HUES48 (cell line): ENCODE data around the gene PTPRG.
A peak's percentile ranks its signal among the peaks of the same experiment; 100 is the strongest.

Experiments used
- H3K27ac ChIP-seq: one replicate; pipeline ENCODE4 v1.7.0; 2013; ENCODE audit warnings: low read depth, low read length, inconsistent platforms
- H3K27me3 ChIP-seq: 2 replicates; pipeline ENCODE4 v1.6.1; 2013; ENCODE audit warnings: mild to moderate bottlenecking, low read length; ENCODE audit not compliant: control insufficient read depth, insufficient read depth
- H3K36me3 ChIP-seq: 2 replicates; pipeline ENCODE4 v1.6.1; 2013; ENCODE audit warnings: low read length; ENCODE audit not compliant: control insufficient read depth, insufficient read depth
- H3K4me1 ChIP-seq: 2 replicates; pipeline ENCODE4 v1.6.1; 2013; ENCODE audit warnings: mild to moderate bottlenecking, low read length; ENCODE audit not compliant: control insufficient read depth, insufficient read depth
- H3K4me3 ChIP-seq: 2 replicates; pipeline ENCODE4 v1.5.1; 2013; ENCODE audit warnings: mild to moderate bottlenecking, low read depth, low read length
- H3K9ac ChIP-seq: 2 replicates; pipeline ENCODE4 v1.6.1; 2013; ENCODE audit warnings: mild to moderate bottlenecking, low read depth, low read length, moderate library complexity
- H3K9me3 ChIP-seq: 2 replicates; pipeline ENCODE4 v1.6.1; 2013; ENCODE audit warnings: low read length; ENCODE audit not compliant: control insufficient read depth, insufficient read depth

Gene PTPRG

DNA sequence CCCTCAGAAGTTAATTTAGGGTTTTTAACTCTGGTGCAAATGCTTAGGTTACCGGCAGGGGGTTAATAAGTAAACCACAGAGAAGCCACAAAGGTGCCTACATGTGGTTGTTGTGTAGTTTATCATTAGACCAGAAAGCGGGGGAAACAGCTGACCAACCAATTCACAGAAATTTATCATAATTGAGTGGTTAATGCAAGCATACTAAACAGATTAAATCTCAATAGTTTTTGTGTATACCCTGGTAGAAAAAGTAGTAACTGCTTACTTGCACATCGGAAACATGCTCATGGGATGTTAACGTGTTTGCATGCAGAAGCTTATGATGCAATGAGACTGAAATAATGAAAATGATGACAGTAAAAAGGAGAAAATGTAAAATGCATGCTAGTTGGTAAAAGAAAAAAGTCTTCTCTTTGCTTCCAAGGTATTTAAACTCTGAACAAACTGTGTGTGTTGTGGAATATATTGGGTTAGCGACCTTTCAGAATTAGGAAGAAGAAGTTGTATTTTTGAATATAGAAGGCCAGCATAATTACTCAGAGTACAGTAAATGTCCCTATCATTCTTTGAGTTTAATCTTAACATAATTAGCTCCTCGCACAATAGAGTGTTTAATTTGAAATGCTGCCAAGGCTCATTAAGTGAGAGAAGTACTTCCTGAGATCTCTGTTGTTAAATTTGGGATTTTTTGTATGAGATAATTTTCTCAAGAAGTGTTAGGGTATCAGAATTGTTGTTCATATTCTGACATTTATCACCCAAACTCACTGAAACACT lies 316.2 kb downstream of the PTPRG start:
- Histone ChIP-seq H3K9me3 (no peaks in the 10 kb centered on the region), H3K27me3 (no peaks in the 10 kb centered on the region), H3K9ac (no peak overlapping the region), H3K4me1 (peaks cover 79% of the 10 kb centered on the region), H3K36me3 (no peaks in the 10 kb centered on the region), H3K4me3 (no peak overlapping the region), H3K27ac (peak overlapping the region; percentile 25)

DNA sequence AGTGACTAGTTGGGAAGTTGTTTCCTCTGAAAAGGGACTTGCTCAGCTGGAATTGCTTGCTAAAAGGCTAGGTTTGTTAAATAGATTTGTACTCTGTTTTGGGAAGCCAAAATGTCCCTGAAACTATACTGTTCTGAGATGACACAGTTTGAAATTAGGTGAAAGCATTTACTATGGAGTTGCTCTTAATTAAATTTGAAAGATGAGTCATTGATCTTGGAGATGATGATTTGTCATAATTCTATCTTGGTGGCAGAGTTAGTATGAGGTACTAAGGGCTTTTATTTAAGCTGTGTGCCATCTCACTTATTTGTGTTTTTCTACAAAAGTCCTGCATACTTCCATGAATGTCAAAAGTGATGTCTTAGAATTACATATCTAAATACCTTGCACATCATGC lies 320.9 kb downstream of the PTPRG start:
- Histone ChIP-seq H3K4me3 (no peak overlapping the region), H3K27ac (no peak overlapping the region), H3K9ac (no peak overlapping the region), H3K27me3 (no peaks in the 10 kb centered on the region), H3K9me3 (no peaks in the 10 kb centered on the region), H3K36me3 (no peaks in the 10 kb centered on the region), H3K4me1 (peaks cover 47% of the 10 kb centered on the region)

DNA sequence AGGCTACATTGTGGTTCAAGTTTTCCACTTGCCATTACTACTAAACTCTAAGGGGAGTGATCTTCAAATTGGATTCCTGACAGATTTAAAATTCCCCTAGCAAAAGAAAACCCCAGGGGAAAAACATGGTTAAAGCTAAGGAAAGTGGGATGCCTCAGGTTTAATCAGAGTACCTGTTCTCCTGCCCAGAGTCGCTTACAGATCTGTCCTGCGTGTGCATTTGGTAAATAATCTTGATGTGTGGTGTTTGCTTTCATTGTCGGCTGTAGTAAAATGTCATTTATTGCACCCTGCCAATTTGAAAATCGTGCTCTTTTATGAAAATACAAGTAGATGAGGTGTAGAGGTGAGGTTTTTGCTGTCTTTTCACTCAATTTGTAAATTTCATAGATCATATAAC lies 323.4 kb downstream of the PTPRG start:
- H3K4me3 ChIP-seq, result no peak overlapping the region
- H3K9me3 ChIP-seq, result no peaks in the 10 kb centered on the region
- H3K36me3 ChIP-seq, result no peaks in the 10 kb centered on the region
- no peak overlapping the region for H3K9ac ChIP-seq
- no peaks in the 10 kb centered on the region for H3K27me3 ChIP-seq
- no peak overlapping the region for H3K27ac ChIP-seq
- peaks cover 49% of the 10 kb centered on the region for H3K4me1 ChIP-seq

DNA sequence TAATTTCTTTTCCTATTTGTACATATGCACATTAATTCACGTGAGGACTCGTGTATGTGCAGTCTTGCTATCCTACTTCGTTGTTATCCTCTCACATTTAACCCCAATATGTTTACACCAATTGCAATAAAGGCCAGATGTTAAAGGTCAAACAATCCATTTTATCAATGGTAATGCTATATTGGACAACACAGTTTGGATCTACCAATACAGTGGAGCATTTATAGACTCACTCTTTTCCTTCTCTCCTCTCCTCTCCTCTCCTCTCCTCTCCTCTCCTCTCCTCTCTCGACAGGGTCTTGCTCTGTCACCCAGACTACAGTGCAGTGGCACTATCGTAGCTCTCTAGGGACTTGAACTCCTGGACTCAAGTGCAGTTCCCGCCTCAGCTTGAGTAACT lies 324.0 kb downstream of the PTPRG start:
- Histone ChIP-seq H3K4me3 (no peak overlapping the region), H3K9ac (no peak overlapping the region), H3K27me3 (no peaks in the 10 kb centered on the region), H3K36me3 (no peaks in the 10 kb centered on the region), H3K27ac (no peak overlapping the region), H3K9me3 (no peaks in the 10 kb centered on the region), H3K4me1 (peaks cover 51% of the 10 kb centered on the region)

DNA sequence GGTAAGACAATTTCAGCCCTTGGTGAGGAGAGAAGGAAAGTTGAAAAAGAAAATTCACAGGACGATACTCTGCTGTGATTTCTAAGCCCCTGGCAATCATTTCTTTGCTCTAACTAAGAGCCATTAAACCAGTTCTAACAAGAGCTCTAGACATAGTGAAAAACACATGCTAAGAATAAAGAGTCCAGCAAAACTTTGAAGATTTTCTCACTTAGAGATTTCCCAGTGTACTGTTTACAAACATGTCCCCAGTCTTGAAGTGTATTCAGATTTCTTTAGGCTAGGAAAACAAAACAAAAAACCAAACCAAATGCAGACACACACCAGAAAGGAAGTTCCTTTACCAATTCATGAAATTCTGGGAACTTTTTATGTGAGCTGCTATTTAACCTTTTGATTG lies 325.8 kb downstream of the PTPRG start:
- no peaks in the 10 kb centered on the region for H3K36me3 ChIP-seq
- no peaks in the 10 kb centered on the region for H3K9me3 ChIP-seq
- H3K4me3 ChIP-seq, result no peak overlapping the region
- peaks cover 57% of the 10 kb centered on the region for H3K4me1 ChIP-seq
- H3K27me3 ChIP-seq, result no peaks in the 10 kb centered on the region
- no peak overlapping the region for H3K27ac ChIP-seq
- H3K9ac ChIP-seq, result no peak overlapping the region

DNA sequence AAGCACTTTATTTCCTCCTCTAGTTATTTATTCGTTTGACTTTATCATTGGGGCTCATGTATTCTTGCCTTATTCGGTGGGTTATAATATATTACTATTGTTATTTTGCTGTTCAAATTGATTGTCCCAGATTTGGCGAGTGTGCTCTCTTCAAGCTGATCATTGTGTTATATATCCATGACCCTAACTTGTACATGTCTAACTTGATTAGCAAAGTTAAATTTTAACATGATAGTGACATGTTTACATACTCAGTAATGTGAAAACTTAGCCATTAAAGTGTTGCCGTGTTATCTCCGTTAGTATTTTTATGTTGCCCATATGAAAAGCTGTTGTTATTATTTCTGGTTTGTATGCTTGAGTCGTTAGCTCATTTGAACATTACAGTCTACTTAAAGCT lies 327.9 kb downstream of the PTPRG start:
- H3K9me3 ChIP-seq, result no peaks in the 10 kb centered on the region
- H3K27ac ChIP-seq, result peak overlapping the region; percentile 80
- no peak overlapping the region for H3K9ac ChIP-seq
- H3K4me1 ChIP-seq, result peaks cover 64% of the 10 kb centered on the region
- H3K4me3 ChIP-seq, result no peak overlapping the region
- no peaks in the 10 kb centered on the region for H3K27me3 ChIP-seq
- H3K36me3 ChIP-seq, result no peaks in the 10 kb centered on the region

DNA sequence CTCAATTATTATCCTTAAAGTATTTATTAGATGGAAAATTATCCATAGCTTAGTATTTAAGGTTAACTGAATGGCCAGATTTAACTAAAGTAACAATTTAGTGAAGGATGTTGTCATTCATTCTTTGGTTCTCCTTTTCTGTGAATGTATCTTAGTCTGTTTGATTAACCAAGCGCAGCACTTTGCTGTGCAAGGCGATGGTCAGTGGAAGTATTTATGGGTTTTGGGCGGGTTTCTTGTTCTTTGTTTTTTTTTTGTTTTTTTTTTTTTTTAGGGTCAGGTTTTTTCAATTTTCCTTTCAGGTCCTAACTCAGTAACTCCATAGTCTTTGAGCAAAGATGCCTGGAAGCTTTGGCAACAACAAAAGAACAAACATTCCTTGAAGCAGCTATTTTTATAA lies 328.8 kb downstream of the PTPRG start:
- Histone ChIP-seq H3K36me3 (no peaks in the 10 kb centered on the region), H3K27ac (peak overlapping the region; percentile 80), H3K4me1 (peaks cover 73% of the 10 kb centered on the region), H3K4me3 (no peak overlapping the region), H3K9me3 (no peaks in the 10 kb centered on the region), H3K27me3 (no peaks in the 10 kb centered on the region), H3K9ac (no peak overlapping the region)

DNA sequence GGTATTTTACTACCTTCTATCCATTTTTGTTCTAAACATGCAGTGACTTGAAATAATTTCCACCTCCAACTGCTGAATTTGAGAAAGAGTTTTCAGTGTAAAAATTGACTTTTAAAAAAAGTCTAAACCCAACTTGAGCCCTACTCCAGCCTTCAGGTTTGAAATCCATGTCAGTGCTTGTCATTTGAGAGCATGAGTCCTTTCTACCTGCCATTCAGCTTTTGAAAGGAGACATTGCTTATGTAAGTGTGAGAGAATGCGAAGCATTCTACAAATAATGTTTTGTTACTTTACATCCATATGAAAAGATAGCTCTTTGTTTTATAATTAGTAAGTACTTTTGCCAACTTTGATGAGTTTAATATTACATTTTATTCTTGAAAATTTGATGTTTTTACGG lies 329.2 kb downstream of the PTPRG start:
- Histone ChIP-seq H3K4me1 (peaks cover 77% of the 10 kb centered on the region), H3K27me3 (no peaks in the 10 kb centered on the region), H3K9ac (no peak overlapping the region), H3K9me3 (no peaks in the 10 kb centered on the region), H3K4me3 (no peak overlapping the region), H3K36me3 (no peaks in the 10 kb centered on the region), H3K27ac (peak overlapping the region; percentile 80)

DNA sequence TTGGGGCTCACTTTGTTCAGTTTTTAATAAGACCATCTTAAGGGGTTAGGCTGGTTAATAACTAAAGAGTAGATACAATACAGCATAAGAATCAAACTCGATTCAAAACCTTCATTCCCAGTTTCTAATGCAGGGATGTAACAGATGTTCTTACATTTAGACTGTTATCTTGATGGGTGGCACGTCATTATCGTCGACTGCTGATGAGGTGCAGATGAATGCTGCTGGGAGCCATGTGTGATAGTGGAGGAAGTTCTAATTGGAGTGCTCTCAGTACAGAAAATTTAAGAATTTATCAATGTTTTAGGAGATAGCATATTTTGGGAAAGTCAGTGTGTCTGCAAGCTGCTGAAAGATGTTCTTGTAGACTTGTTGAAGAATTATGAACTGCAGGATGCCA lies 331.5 kb downstream of the PTPRG start:
- H3K27me3 ChIP-seq, result no peaks in the 10 kb centered on the region
- H3K27ac ChIP-seq, result no peak overlapping the region
- H3K4me1 ChIP-seq, result peaks cover 64% of the 10 kb centered on the region
- no peaks in the 10 kb centered on the region for H3K9me3 ChIP-seq
- H3K4me3 ChIP-seq, result no peak overlapping the region
- H3K36me3 ChIP-seq, result no peaks in the 10 kb centered on the region
- no peak overlapping the region for H3K9ac ChIP-seq

DNA sequence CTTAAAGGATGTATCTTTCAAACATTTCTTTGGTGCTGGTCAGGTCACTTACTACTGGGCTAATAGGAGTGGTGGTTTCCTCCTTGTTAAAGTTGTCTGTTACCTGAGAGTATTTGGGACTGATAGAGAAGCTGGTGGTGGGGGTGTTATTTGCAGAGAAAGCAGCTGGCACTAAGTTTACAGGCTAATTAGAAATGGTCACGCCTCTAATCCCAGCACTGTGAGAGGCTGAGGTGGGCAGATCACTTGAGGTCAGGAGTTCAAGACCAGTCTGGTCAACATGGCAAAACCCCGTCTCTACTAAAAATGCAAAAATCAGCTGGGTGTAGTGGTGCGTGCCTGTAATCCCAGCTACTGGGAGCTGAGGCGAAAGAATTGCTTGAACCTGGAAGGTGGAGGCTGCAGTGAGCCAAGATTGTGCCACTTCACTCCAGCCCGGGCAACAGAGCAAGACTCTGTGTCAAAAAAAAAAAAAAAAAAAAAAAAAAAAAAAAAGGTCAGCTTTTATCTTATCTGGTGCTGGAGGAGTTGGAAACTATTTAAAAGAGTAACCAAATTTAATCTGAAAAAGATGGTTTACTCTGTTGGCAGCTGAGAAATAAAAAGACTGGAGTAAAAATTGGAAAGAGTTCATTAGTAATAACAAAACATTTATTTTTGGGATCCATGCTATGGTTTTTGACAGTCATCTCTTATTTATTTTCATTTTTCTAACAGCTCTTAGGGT lies 332.6 kb downstream of the PTPRG start:
- Histone ChIP-seq H3K36me3 (no peaks in the 10 kb centered on the region), H3K4me3 (no peak overlapping the region), H3K4me1 (peaks cover 54% of the 10 kb centered on the region), H3K9ac (no peak overlapping the region), H3K9me3 (no peaks in the 10 kb centered on the region), H3K27ac (no peak overlapping the region), H3K27me3 (no peaks in the 10 kb centered on the region)
